Measurements from ENCODE around the gene CIC. TPM values are rescaled to one million over a fixed set of nuclear protein-coding genes. Genes with fewer than 3 reads are reported as not detected.

CIC gene
- total RNA-seq, 6 experiments from 2014 or later, result 67.6 to 75.4 (median 73.7) TPM

GRCh38 chr19:42225718-42226292 lies 43.2 kb upstream of the CIC start:
- Mint-ChIP-seq H3K36me3 (ENCODE audit: low read depth) (peaks cover 26% of the 10 kb centered on the region), H3K4me3 (no peak overlapping the region), H3K27ac (no peak overlapping the region), H3K9me3 (no peaks in the 10 kb centered on the region), H3K4me1 (ENCODE audit: low read depth) (peaks cover 40% of the 10 kb centered on the region), H3K27me3 (ENCODE audit: insufficient read depth) (no peaks in the 10 kb centered on the region; the same call in 1 of the 2 replicates)
- DNase-seq, result no peak
- TF ChIP-seq CTCF (IDR thresholded peaks at IDR 0.05), result no peak

GRCh38 chr19:42226886-42227285 lies 42.2 kb upstream of the CIC start:
- Mint-ChIP-seq H3K4me1 (ENCODE audit: low read depth) (peaks cover 36% of the 10 kb centered on the region), H3K27ac (peak overlapping the region; percentile 56), H3K4me3 (peak overlapping the region; percentile 40), H3K9me3 (no peaks in the 10 kb centered on the region), H3K27me3 (ENCODE audit: insufficient read depth) (no peaks in the 10 kb centered on the region; the same call in 1 of the 2 replicates), H3K36me3 (ENCODE audit: low read depth) (peaks cover 26% of the 10 kb centered on the region)
- no peak for TF ChIP-seq CTCF (IDR thresholded peaks at IDR 0.05)
- peak; percentile 41 for DNase-seq

DNA sequence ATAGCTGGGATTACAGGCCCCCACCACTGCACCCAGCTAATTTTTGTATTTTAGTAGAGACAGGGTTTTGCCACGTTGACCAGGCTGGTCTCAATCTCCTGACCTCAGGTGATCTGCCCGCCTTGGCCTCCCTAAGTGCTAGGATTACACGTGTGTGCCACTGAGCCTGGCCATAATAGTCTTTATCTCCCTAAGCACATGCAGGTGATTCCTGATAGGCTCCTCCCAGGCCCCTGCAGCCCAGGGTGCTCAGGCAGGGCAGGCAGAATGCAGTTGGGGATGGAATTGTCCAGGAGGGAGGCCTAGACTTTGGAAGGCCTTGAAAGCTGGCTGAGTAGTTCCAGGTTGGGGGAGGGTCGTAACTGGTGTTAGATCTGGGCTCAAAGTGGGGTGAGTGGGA lies 40.4 kb upstream of the CIC start:
- Mint-ChIP-seq H3K9me3 (no peaks in the 10 kb centered on the region), H3K36me3 (ENCODE audit: low read depth) (peaks cover 23% of the 10 kb centered on the region), H3K27me3 (ENCODE audit: insufficient read depth) (no peaks in the 10 kb centered on the region; the same call in 1 of the 2 replicates), H3K4me1 (ENCODE audit: low read depth) (peaks cover 28% of the 10 kb centered on the region), H3K27ac (peak overlapping the region; percentile 63; the same call in 1 of the 2 replicates), H3K4me3 (no peak overlapping the region)
- DNase-seq, result no peak
- TF ChIP-seq CTCF (IDR thresholded peaks at IDR 0.05), result no peak

DNA sequence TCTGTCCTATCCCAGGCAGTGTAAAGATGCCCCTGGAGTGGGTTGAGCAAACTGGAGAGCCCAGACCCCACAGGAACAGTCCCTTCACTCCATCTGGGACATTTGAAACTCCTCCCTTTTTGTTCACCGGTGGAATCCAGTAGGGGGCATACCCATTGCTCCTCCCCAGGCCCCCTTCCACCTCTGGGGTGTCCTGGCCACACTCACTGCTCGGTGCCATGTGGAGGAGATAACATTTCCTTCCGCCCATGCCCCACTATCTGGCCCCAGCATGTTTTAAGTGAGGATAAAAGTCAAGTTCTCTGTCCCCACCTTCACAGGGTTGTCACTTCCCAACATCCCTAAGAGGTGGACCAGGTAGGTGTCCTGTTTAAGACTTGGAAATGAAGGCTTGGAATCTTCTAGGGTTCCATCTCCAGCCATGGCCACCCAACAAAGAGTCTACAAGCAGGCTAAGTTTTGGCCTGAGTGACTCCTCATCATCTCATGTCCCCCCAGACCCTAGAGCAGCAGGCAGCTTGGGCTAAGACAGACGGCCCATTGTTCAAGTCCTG lies 39.7 kb upstream of the CIC start:
- DNase-seq, result no peak
- no peaks in the 10 kb centered on the region; the same call in 1 of the 2 replicates for H3K27me3 Mint-ChIP-seq (ENCODE audit: insufficient read depth)
- peak overlapping the region; percentile 80 for H3K27ac Mint-ChIP-seq
- H3K4me1 Mint-ChIP-seq (ENCODE audit: low read depth), result peaks cover 28% of the 10 kb centered on the region
- H3K36me3 Mint-ChIP-seq (ENCODE audit: low read depth), result peaks cover 26% of the 10 kb centered on the region
- no peak overlapping the region for H3K4me3 Mint-ChIP-seq
- TF ChIP-seq CTCF (IDR thresholded peaks at IDR 0.05), result peak; percentile 40; the same call in 1 of the 2 replicates
- no peaks in the 10 kb centered on the region for H3K9me3 Mint-ChIP-seq

GRCh38 chr19:42229855-42230351 lies 39.1 kb upstream of the CIC start:
- no peak for TF ChIP-seq CTCF (IDR thresholded peaks at IDR 0.05)
- H3K27ac Mint-ChIP-seq, result peak overlapping the region; percentile 80
- peaks cover 26% of the 10 kb centered on the region for H3K36me3 Mint-ChIP-seq (ENCODE audit: low read depth)
- H3K4me1 Mint-ChIP-seq (ENCODE audit: low read depth), result peaks cover 28% of the 10 kb centered on the region
- H3K27me3 Mint-ChIP-seq (ENCODE audit: insufficient read depth), result no peaks in the 10 kb centered on the region; the same call in 1 of the 2 replicates
- peak; percentile 33 for DNase-seq
- no peaks in the 10 kb centered on the region for H3K9me3 Mint-ChIP-seq
- H3K4me3 Mint-ChIP-seq, result no peak overlapping the region
